ACHN (cell line): Measurements from ENCODE around the gene NDST1.

Experiments used
- DNase-seq: peaks from one replicate; pipeline ENCODE4 v3.0.0-alpha.2; 2015
- in situ Hi-C: cut with HindIII; loops from 2 replicates; pipeline ENCODE4 v1.10.0; 2017; ENCODE audit warnings: low sequenced_read_pairs, low pct_ligation_motif_present, low pct_unique_long_range_greater_than_20kb

Gene NDST1

GRCh38 chr5:150487199-150488061 lies 20.5 kb upstream of the NDST1 start:
- DNase-seq = peak; percentile 50
- in situ Hi-C loops = no loop called here

- in situ Hi-C loops = no loop called here
- no peak for DNase-seq
Measured at GRCh38 chr5:150488519-150489359, 19.2 kb upstream of the NDST1 start.

- in situ Hi-C loops = no loop called here
Measured at GRCh38 chr5:150489360-150490295, 18.3 kb upstream of the NDST1 start.

GRCh38 chr5:150490296-150490669 lies 17.6 kb upstream of the NDST1 start:
- DNase-seq = no peak
- in situ Hi-C loops = no loop called here

More at GRCh38 chr5:150489360-150490295, 18.3 kb upstream of the NDST1 start:
- DNase-seq = no peak

- in situ Hi-C loops = no loop called here
- DNase-seq = no peak
Measured at GRCh38 chr5:150490754-150491153, 17.2 kb upstream of the NDST1 start.

GRCh38 chr5:150491876-150492275 lies 16.1 kb upstream of the NDST1 start:
- in situ Hi-C loops = no loop called here
- DNase-seq = no peak

- in situ Hi-C loops = no loop called here
- peak; percentile 36 for DNase-seq
Measured at GRCh38 chr5:150492621-150493020, 15.3 kb upstream of the NDST1 start.

- in situ Hi-C loops = no loop called here
- no peak for DNase-seq
Measured at GRCh38 chr5:150496098-150496497, 11.8 kb upstream of the NDST1 start.

- no peak for DNase-seq
- in situ Hi-C loops = no loop called here
Measured at GRCh38 chr5:150496534-150496933, 11.4 kb upstream of the NDST1 start.

- in situ Hi-C loops = no loop called here
- DNase-seq = peak; percentile 91
Measured at GRCh38 chr5:150497274-150497988, 10.5 kb upstream of the NDST1 start.

- no peak for DNase-seq
- in situ Hi-C loops = no loop called here
Measured at GRCh38 chr5:150497989-150498317, 10.0 kb upstream of the NDST1 start.

- in situ Hi-C loops = no loop called here
- no peak for DNase-seq
Measured at GRCh38 chr5:150498501-150498900, 9.4 kb upstream of the NDST1 start.

- in situ Hi-C loops = no loop called here
- no peak for DNase-seq
Measured at GRCh38 chr5:150498971-150499370, 9.0 kb upstream of the NDST1 start.

- in situ Hi-C loops = no loop called here
- no peak for DNase-seq
Measured at GRCh38 chr5:150499437-150499956, 8.4 kb upstream of the NDST1 start.

- in situ Hi-C loops = no loop called here
Measured at GRCh38 chr5:150500328-150500841, 7.5 kb upstream of the NDST1 start.

GRCh38 chr5:150500905-150501304 lies 7.0 kb upstream of the NDST1 start:
- DNase-seq = no peak
- in situ Hi-C loops = no loop called here

More at GRCh38 chr5:150500328-150500841, 7.5 kb upstream of the NDST1 start:
- DNase-seq = no peak

GRCh38 chr5:150502106-150502505 lies 5.8 kb upstream of the NDST1 start:
- in situ Hi-C loops = no loop called here
- no peak for DNase-seq

- in situ Hi-C loops = no loop called here
- no peak for DNase-seq
Measured at GRCh38 chr5:150502847-150503246, 5.1 kb upstream of the NDST1 start.
